Neural cell (in vitro differentiated cells): Measurements from ENCODE around the gene DCUN1D1. TPM values are rescaled to one million over a fixed set of nuclear protein-coding genes. Genes with fewer than 3 reads are reported as not detected.

Experiments
- H2AFZ ChIP-seq: fragments of 200-600, 300-800 bp; sonication (generic), shearing (Covaris generic); 2 replicates; pipeline ENCODE4 v1.6.0; 2014; ENCODE audit warnings: low read depth, mild to moderate bottlenecking, antibody characterized with exemption, low read length, moderate library complexity
- H3F3A ChIP-seq: fragments of 200-600 bp; shearing (Covaris generic); 2 replicates; pipeline ENCODE4 v1.6.1; 2016; ENCODE audit warnings: mild to moderate bottlenecking, moderate library complexity, mixed read lengths, antibody characterized with exemption, low read length; ENCODE audit not compliant: insufficient read depth, poor library complexity, severe bottlenecking
- H3K27ac ChIP-seq: fragments of 200-600, 300-800 bp; sonication (generic), shearing (Covaris generic); 2 replicates; pipeline ENCODE4 v1.5.1; 2014; ENCODE audit warnings: mild to moderate bottlenecking, low read length, moderate library complexity
- H3K27me3 ChIP-seq: fragments of 300-800, 200-600 bp; sonication (generic), shearing (Covaris generic); 2 replicates; pipeline ENCODE4 v1.6.0; 2014; ENCODE audit warnings: mild to moderate bottlenecking, low read depth, low read length, moderate library complexity; ENCODE audit not compliant: insufficient read depth
- H3K36me3 ChIP-seq: fragments of 300-800, 200-600 bp; sonication (generic), shearing (Covaris generic); 2 replicates; pipeline ENCODE4 v1.5.1; 2014; ENCODE audit warnings: mild to moderate bottlenecking, antibody characterized with exemption, low read length, moderate library complexity; ENCODE audit not compliant: insufficient read depth
- H3K4me2 ChIP-seq: fragments of 300-800, 200-600 bp; sonication (generic), shearing (Covaris generic); 2 replicates; pipeline ENCODE4 v1.6.0; 2014; ENCODE audit warnings: mild to moderate bottlenecking, low read length
- H3K4me3 ChIP-seq: fragments of 300-800, 200-600 bp; sonication (generic), shearing (Covaris generic); 2 replicates; pipeline ENCODE4 v1.5.1; 2014; ENCODE audit warnings: mild to moderate bottlenecking, low read length, moderate library complexity
- H3K79me2 ChIP-seq: fragments of 200-600 bp; shearing (Covaris generic); replicated peaks from 2 replicates; pipeline ENCODE4 v1.6.0; 2014; ENCODE audit warnings: mild to moderate bottlenecking, low read length, moderate library complexity; ENCODE audit not compliant: insufficient read depth
- H3K9ac ChIP-seq: fragments of 300-800, 200-600 bp; sonication (generic), shearing (Covaris generic); 2 replicates; pipeline ENCODE4 v1.6.1; 2016; ENCODE audit warnings: mild to moderate bottlenecking, low read length, mixed read lengths
- H3K9me2 ChIP-seq: fragments of 200-600 bp; shearing (Covaris generic); 2 replicates; pipeline ENCODE4 v1.6.1; 2016; ENCODE audit warnings: mild to moderate bottlenecking, low read length, mixed read lengths; ENCODE audit not compliant: insufficient read depth
- H3K9me3 ChIP-seq: fragments of 200-600, 300-800 bp; sonication (generic), shearing (Covaris generic); 2 replicates; pipeline ENCODE4 v1.6.1; 2016; ENCODE audit warnings: mild to moderate bottlenecking, mixed run types, low read length, moderate library complexity, mixed read lengths
- H4K20me1 ChIP-seq: fragments of 200-600 bp; shearing (Covaris generic); 2 replicates; pipeline ENCODE4 v1.6.1; 2016; ENCODE audit warnings: mild to moderate bottlenecking, mixed run types; ENCODE audit not compliant: insufficient read depth
- EP300 ChIP-seq: fragments of 450-650 bp; conservative IDR thresholded peaks from 2 replicates; pipeline ENCODE4 v1.6.1; 2014; ENCODE audit warnings: antibody characterized with exemption, mild to moderate bottlenecking, moderate library complexity; ENCODE audit not compliant: poor library complexity, severe bottlenecking
- EZH2 ChIP-seq: fragments of 200-600, 300-800 bp; shearing (Covaris generic), sonication (generic); IDR thresholded peaks from 2 replicates; pipeline ENCODE4 v1.6.1; 2014; ENCODE audit warnings: antibody characterized with exemption, low read length, borderline replicate concordance, mild to moderate bottlenecking; ENCODE audit not compliant: insufficient read depth, poor library complexity, severe bottlenecking
- MXI1 ChIP-seq: fragments of 450-650 bp; conservative IDR thresholded peaks from 2 replicates; pipeline ENCODE4 v1.6.1; 2014; ENCODE audit warnings: antibody characterized with exemption, mild to moderate bottlenecking; ENCODE audit not compliant: poor library complexity, severe bottlenecking
- RAD21 ChIP-seq: fragments of 450-650 bp; conservative IDR thresholded peaks from 2 replicates; pipeline ENCODE4 v1.6.1; 2014; ENCODE audit warnings: antibody characterized with exemption, mild to moderate bottlenecking, moderate library complexity
- SMC3 ChIP-seq: fragments of 450-650 bp; conservative IDR thresholded peaks from 2 replicates; pipeline ENCODE4 v1.6.1; 2014; ENCODE audit warnings: antibody characterized with exemption, mild to moderate bottlenecking, moderate library complexity; ENCODE audit not compliant: poor library complexity
- TAF1 ChIP-seq: IDR thresholded peaks from 2 replicates; pipeline ENCODE4 v1.6.1; 2012; ENCODE audit warnings: low read depth
- polyA plus RNA-seq: library from polyadenylated mRNA; depleted of rRNA; stranded (reverse); fragments of >200 nt; gene quantifications from 2 replicates; pipeline ENCODE4 v1.2.3, GENCODE V29; 2014
- TF ChIP-seq, protein P1 (sequence below): IDR thresholded peaks from 2 replicates; pipeline ENCODE4 v1.6.1; 2012; ENCODE audit warnings: borderline replicate concordance
- TF ChIP-seq, protein P2 (sequence below): fragments of 450-650 bp; IDR thresholded peaks from 2 replicates; pipeline ENCODE4 v1.5.1; 2014; ENCODE audit warnings: antibody characterized with exemption, mild to moderate bottlenecking, moderate library complexity; ENCODE audit not compliant: poor library complexity, severe bottlenecking

DCUN1D1 gene
- polyA plus RNA-seq, 1 donor from 2014 or later: 33.4 TPM

DNA sequence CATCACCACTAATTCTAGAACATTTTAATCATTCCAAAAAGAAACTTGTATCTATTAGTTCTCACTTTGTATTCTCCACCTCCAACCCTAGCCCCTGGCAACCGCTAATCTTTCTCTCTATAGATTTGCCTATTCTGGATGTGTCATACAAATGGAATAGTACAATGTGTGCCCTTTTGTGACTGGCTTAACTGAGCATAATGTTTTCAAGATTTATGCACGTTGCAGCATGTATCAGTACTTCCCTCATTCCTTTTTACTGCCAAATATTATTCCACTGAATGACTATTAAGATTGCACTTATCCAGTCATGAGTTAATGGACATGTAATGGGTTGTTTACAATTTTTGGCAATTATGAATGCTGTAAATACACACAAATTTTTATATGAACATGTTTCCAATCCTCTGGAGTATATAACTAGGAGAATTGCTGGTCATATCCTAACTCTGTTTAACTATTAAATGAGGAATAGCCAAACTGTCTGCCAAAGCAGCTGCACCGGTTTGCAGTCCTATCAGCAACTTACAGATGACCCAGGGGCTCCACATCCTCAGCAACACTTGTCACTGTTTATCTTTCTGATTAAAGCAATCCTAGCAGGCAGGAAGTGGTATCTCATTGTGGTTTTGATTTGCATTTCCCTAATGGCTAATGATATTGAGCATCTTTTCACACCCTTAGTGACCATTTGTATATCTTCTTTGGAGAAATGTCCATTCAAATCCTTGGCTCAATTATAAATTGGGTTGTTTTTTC, 42.9 kb downstream of the DCUN1D1 start:
- no peaks in the 10 kb centered on the region for H3K27me3 ChIP-seq
- H3K9ac ChIP-seq: no peak overlapping the region
- H3K36me3 ChIP-seq: no peaks in the 10 kb centered on the region
- no peaks in the 10 kb centered on the region for H3K9me3 ChIP-seq
- H3K9me2 ChIP-seq: no peaks in the 10 kb centered on the region
- no peak overlapping the region for H3K4me3 ChIP-seq
- H4K20me1 ChIP-seq: no peaks in the 10 kb centered on the region
- H2AFZ ChIP-seq: no peak overlapping the region
- H3K79me2 ChIP-seq: no peaks in the 10 kb centered on the region
- no peak overlapping the region for H3K4me2 ChIP-seq
- no peaks in the 10 kb centered on the region for H3F3A ChIP-seq
- H3K27ac ChIP-seq: no peak overlapping the region
- no peak for TF ChIP-seq EZH2
- TF ChIP-seq TAF1: no peak
- TF ChIP-seq EP300: no peak
- TF ChIP-seq MXI1: no peak
- no peak for TF ChIP-seq RAD21
- TF ChIP-seq, protein P1, sequence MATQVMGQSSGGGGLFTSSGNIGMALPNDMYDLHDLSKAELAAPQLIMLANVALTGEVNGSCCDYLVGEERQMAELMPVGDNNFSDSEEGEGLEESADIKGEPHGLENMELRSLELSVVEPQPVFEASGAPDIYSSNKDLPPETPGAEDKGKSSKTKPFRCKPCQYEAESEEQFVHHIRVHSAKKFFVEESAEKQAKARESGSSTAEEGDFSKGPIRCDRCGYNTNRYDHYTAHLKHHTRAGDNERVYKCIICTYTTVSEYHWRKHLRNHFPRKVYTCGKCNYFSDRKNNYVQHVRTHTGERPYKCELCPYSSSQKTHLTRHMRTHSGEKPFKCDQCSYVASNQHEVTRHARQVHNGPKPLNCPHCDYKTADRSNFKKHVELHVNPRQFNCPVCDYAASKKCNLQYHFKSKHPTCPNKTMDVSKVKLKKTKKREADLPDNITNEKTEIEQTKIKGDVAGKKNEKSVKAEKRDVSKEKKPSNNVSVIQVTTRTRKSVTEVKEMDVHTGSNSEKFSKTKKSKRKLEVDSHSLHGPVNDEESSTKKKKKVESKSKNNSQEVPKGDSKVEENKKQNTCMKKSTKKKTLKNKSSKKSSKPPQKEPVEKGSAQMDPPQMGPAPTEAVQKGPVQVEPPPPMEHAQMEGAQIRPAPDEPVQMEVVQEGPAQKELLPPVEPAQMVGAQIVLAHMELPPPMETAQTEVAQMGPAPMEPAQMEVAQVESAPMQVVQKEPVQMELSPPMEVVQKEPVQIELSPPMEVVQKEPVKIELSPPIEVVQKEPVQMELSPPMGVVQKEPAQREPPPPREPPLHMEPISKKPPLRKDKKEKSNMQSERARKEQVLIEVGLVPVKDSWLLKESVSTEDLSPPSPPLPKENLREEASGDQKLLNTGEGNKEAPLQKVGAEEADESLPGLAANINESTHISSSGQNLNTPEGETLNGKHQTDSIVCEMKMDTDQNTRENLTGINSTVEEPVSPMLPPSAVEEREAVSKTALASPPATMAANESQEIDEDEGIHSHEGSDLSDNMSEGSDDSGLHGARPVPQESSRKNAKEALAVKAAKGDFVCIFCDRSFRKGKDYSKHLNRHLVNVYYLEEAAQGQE: no peak

DNA sequence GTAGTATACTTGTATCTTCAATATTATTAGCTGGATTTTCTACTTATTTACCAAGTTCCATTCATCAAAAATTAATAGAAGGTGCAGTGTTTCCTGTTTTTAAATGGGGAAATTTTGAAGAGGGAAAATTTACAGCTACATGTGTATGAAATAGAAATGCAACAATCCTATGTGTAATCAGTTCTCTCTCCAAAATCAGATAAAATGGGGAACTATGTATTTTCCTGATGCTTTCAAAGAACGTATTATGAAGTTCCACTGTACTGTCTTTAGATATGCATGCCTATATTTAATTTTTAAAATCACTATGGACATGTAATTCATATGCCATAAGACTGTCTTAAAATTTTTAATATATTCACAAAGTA, 43.4 kb downstream of the DCUN1D1 start:
- no peak overlapping the region for H2AFZ ChIP-seq
- H3K4me2 ChIP-seq: no peak overlapping the region
- H3K36me3 ChIP-seq: no peaks in the 10 kb centered on the region
- no peaks in the 10 kb centered on the region for H3K9me3 ChIP-seq
- H3K79me2 ChIP-seq: no peaks in the 10 kb centered on the region
- no peak overlapping the region for H3K9ac ChIP-seq
- no peaks in the 10 kb centered on the region for H4K20me1 ChIP-seq
- H3F3A ChIP-seq: no peaks in the 10 kb centered on the region
- no peaks in the 10 kb centered on the region for H3K9me2 ChIP-seq
- H3K27me3 ChIP-seq: no peaks in the 10 kb centered on the region
- H3K4me3 ChIP-seq: no peak overlapping the region
- TF ChIP-seq, protein P2, sequence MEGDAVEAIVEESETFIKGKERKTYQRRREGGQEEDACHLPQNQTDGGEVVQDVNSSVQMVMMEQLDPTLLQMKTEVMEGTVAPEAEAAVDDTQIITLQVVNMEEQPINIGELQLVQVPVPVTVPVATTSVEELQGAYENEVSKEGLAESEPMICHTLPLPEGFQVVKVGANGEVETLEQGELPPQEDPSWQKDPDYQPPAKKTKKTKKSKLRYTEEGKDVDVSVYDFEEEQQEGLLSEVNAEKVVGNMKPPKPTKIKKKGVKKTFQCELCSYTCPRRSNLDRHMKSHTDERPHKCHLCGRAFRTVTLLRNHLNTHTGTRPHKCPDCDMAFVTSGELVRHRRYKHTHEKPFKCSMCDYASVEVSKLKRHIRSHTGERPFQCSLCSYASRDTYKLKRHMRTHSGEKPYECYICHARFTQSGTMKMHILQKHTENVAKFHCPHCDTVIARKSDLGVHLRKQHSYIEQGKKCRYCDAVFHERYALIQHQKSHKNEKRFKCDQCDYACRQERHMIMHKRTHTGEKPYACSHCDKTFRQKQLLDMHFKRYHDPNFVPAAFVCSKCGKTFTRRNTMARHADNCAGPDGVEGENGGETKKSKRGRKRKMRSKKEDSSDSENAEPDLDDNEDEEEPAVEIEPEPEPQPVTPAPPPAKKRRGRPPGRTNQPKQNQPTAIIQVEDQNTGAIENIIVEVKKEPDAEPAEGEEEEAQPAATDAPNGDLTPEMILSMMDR: no peak
- TF ChIP-seq RAD21 (no peak), SMC3 (no peak), EZH2 (no peak), MXI1 (no peak)
- H3K27ac ChIP-seq: no peak overlapping the region
